Dendritic cell treated with granulocyte-macrophage colony-stimulating factor and Interleukin-4, amounts not matched to agents 40 ng/mL and 50 ng/mL, for 4 days (primary cell): ENCODE results near the gene SIRPB2.

Experiments
- H3K27ac Mint-ChIP-seq: one replicate; pipeline ENCODE4 v1.8.0; 2022; ENCODE audit warnings: mild to moderate bottlenecking, mixed read lengths
- H3K27me3 Mint-ChIP-seq: one replicate; pipeline ENCODE4 v1.8.0; 2022; ENCODE audit warnings: mild to moderate bottlenecking, mixed read lengths
- H3K36me3 Mint-ChIP-seq: one replicate; pipeline ENCODE4 v1.8.0; 2022; ENCODE audit warnings: low read depth, mixed read lengths
- H3K4me1 Mint-ChIP-seq: one replicate; pipeline ENCODE4 v1.8.0; 2022; ENCODE audit warnings: low read depth, mixed read lengths
- H3K4me3 Mint-ChIP-seq: one replicate; pipeline ENCODE4 v1.8.0; 2022; ENCODE audit warnings: mild to moderate bottlenecking, moderate library complexity, mixed read lengths
- H3K9me3 Mint-ChIP-seq: one replicate; pipeline ENCODE4 v1.8.0; 2022; ENCODE audit warnings: mixed read lengths
- intact Hi-C: fragments of 100-400 bp; cut with micrococcal nuclease; formaldehyde crosslinking; loops from one replicate; pipeline ENCODE4 v1.15.0; 2022

SIRPB2 gene

GRCh38 chr20:1462834-1463233, 28.4 kb downstream of the SIRPB2 start:
- no peaks in the 10 kb centered on the region for H3K27me3 Mint-ChIP-seq
- peaks cover 52% of the 10 kb centered on the region for H3K4me1 Mint-ChIP-seq
- H3K27ac Mint-ChIP-seq, result no peak overlapping the region
- H3K4me3 Mint-ChIP-seq, result no peak overlapping the region
- peaks cover 84% of the 10 kb centered on the region for H3K36me3 Mint-ChIP-seq
- H3K9me3 Mint-ChIP-seq, result peaks cover 13% of the 10 kb centered on the region
- intact Hi-C loops, result no loop called here

DNA sequence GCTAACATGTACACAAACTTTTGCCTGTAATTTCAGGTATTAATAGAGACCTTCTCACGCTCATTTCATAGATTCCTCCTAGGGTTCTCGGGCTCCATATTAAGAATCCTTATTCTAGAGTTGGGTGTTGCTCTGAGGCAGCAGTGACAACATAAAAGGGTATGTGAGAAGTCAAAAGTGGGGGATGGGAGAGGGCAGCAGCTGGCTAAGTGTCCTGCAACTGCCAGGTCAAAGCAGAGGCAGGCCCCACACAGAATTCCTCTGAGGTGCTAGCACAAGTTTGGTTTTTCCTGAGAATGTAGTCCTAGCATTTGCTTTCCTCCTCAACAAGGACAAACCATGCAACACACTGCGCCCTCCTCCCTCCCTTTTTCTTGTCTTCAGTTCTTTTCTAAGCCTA, 29.2 kb downstream of the SIRPB2 start:
- Mint-ChIP-seq H3K36me3 (peaks cover 91% of the 10 kb centered on the region), H3K27me3 (no peaks in the 10 kb centered on the region), H3K27ac (no peak overlapping the region), H3K4me1 (peaks cover 44% of the 10 kb centered on the region), H3K9me3 (peaks cover 13% of the 10 kb centered on the region), H3K4me3 (no peak overlapping the region)
- intact Hi-C loops, result no loop called here

DNA sequence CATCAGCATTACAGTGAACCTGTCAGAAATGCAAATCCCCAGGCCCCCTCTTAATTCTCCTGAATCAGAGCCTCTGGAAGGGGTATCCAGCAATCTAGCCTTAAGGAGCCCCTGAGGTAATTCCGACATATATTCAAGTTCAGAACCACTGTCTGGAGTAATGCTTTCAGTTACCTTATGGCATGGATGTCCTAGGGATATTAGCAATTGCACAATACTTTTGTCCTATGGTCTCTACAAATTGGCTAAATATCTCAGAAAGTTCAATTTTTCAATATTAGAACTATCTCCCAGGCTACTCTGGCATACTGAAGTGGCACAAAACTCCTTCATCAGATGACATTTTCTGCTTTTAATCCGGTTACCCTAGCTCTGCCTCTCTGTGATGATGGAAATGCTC, 30.9 kb downstream of the SIRPB2 start:
- H3K4me3 Mint-ChIP-seq, result no peak overlapping the region
- no peak overlapping the region for H3K27ac Mint-ChIP-seq
- peaks cover 91% of the 10 kb centered on the region for H3K36me3 Mint-ChIP-seq
- peaks cover 35% of the 10 kb centered on the region for H3K4me1 Mint-ChIP-seq
- intact Hi-C loops, result no loop called here
- peaks cover 13% of the 10 kb centered on the region for H3K9me3 Mint-ChIP-seq
- no peaks in the 10 kb centered on the region for H3K27me3 Mint-ChIP-seq

DNA sequence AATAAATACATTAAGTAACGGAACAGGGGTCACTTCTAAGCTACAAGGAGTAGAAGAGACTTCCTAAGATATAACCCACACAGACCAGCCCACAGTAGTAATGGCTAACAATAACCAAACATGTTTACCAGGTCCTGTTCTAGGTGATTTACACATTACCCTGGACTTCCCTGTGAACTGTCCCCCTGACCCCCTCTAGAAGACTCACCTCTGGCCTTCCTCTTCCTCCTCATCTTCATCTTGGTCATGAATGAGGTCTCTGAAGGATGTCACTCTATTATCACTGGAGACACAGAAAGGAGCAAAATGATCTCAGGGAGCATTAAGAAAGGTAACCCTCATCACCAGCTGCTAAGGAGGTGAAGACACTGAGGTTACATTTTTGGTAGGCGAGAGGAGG, 33.2 kb downstream of the SIRPB2 start:
- intact Hi-C loops, result no loop called here
- peaks cover 13% of the 10 kb centered on the region for H3K9me3 Mint-ChIP-seq
- H3K36me3 Mint-ChIP-seq, result peaks cover 91% of the 10 kb centered on the region
- H3K27ac Mint-ChIP-seq, result no peak overlapping the region
- no peak overlapping the region for H3K4me3 Mint-ChIP-seq
- H3K4me1 Mint-ChIP-seq, result peaks cover 12% of the 10 kb centered on the region
- H3K27me3 Mint-ChIP-seq, result no peaks in the 10 kb centered on the region

- Mint-ChIP-seq H3K27me3 (no peaks in the 10 kb centered on the region), H3K4me3 (no peak overlapping the region), H3K4me1 (peaks cover 9% of the 10 kb centered on the region), H3K27ac (no peak overlapping the region), H3K9me3 (peaks cover 13% of the 10 kb centered on the region), H3K36me3 (peaks cover 93% of the 10 kb centered on the region)
- intact Hi-C loops, result no loop called here
These were observed 34.9 kb downstream of the SIRPB2 start for GRCh38 chr20:1456300-1456699.

- Mint-ChIP-seq H3K36me3 (peaks cover 97% of the 10 kb centered on the region), H3K9me3 (no peaks in the 10 kb centered on the region), H3K27ac (no peak overlapping the region), H3K4me3 (no peak overlapping the region), H3K4me1 (no peaks in the 10 kb centered on the region), H3K27me3 (no peaks in the 10 kb centered on the region)
- intact Hi-C loops, result no loop called here
These were observed 40.2 kb downstream of the SIRPB2 start for GRCh38 chr20:1450926-1451491.

GRCh38 chr20:1449370-1449769, 41.9 kb downstream of the SIRPB2 start:
- intact Hi-C loops, result no loop called here
- H3K9me3 Mint-ChIP-seq, result no peaks in the 10 kb centered on the region
- no peaks in the 10 kb centered on the region for H3K27me3 Mint-ChIP-seq
- no peaks in the 10 kb centered on the region for H3K4me1 Mint-ChIP-seq
- H3K4me3 Mint-ChIP-seq, result no peak overlapping the region
- peaks cover 97% of the 10 kb centered on the region for H3K36me3 Mint-ChIP-seq
- H3K27ac Mint-ChIP-seq, result no peak overlapping the region

DNA sequence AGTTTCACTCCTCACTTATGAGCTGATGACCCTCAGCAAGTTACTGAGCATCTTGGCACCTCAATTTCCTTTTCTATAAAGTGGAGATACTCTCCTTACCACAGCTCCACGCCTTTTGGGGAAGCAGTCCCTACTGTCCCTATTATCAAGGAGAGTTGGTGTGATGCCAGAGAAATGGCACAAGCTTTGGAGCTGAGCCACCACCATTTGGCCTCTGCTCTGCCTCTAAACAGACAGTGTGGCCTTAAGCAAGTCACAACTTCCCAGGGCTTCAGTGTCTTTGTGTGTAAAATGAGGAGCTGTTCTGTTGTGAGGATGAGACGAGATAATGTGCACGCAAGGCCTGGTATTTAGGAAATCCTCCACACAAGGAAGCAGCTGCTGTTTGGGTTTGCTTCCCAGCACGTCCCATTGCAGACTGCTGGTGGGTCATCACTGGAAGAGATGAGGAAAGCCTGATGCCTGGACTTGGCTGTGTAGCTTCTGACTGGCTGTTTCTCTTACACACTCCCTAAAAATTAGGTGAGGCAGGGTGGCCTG, 43.1 kb downstream of the SIRPB2 start:
- no peak overlapping the region for H3K4me3 Mint-ChIP-seq
- H3K27me3 Mint-ChIP-seq, result no peaks in the 10 kb centered on the region
- intact Hi-C loops, result no loop called here
- H3K9me3 Mint-ChIP-seq, result no peaks in the 10 kb centered on the region
- H3K27ac Mint-ChIP-seq, result no peak overlapping the region
- H3K4me1 Mint-ChIP-seq, result no peaks in the 10 kb centered on the region
- H3K36me3 Mint-ChIP-seq, result peaks cover 97% of the 10 kb centered on the region

- no peaks in the 10 kb centered on the region for H3K4me1 Mint-ChIP-seq
- no peak overlapping the region for H3K27ac Mint-ChIP-seq
- no peaks in the 10 kb centered on the region for H3K27me3 Mint-ChIP-seq
- peaks cover 97% of the 10 kb centered on the region for H3K36me3 Mint-ChIP-seq
- intact Hi-C loops, result no loop called here
- H3K9me3 Mint-ChIP-seq, result no peaks in the 10 kb centered on the region
- no peak overlapping the region for H3K4me3 Mint-ChIP-seq
These were observed 44.7 kb downstream of the SIRPB2 start for GRCh38 chr20:1446536-1446935.

DNA sequence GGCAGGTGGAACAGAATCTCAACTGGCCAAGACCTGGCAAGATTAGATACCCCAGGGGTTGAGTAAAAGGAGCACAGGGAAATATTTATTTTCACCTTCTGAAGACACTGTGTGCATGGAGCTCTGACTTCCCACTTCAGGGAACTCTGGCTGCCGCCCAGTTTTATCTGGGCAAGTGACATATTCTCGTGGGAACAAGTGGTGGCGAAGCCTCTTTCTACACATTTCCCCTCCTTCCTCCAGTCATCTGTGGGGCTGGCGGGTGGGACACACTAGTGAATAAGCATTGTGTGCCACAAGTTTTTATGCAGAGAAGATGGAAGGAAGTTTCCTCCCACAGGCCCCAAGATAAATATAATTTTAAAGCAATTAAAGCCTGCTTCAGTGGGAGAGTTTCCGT, 48.1 kb downstream of the SIRPB2 start:
- peaks cover 90% of the 10 kb centered on the region for H3K36me3 Mint-ChIP-seq
- H3K27me3 Mint-ChIP-seq, result no peaks in the 10 kb centered on the region
- no peaks in the 10 kb centered on the region for H3K9me3 Mint-ChIP-seq
- intact Hi-C loops, result no loop called here
- H3K4me1 Mint-ChIP-seq, result peaks cover 7% of the 10 kb centered on the region
- no peak overlapping the region for H3K4me3 Mint-ChIP-seq
- H3K27ac Mint-ChIP-seq, result no peak overlapping the region

GRCh38 chr20:1442304-1442703, 48.9 kb downstream of the SIRPB2 start:
- Mint-ChIP-seq H3K27me3 (no peaks in the 10 kb centered on the region), H3K4me1 (peaks cover 7% of the 10 kb centered on the region), H3K27ac (no peak overlapping the region), H3K4me3 (no peak overlapping the region), H3K9me3 (no peaks in the 10 kb centered on the region), H3K36me3 (peaks cover 82% of the 10 kb centered on the region)
- intact Hi-C loops, result no loop called here

DNA sequence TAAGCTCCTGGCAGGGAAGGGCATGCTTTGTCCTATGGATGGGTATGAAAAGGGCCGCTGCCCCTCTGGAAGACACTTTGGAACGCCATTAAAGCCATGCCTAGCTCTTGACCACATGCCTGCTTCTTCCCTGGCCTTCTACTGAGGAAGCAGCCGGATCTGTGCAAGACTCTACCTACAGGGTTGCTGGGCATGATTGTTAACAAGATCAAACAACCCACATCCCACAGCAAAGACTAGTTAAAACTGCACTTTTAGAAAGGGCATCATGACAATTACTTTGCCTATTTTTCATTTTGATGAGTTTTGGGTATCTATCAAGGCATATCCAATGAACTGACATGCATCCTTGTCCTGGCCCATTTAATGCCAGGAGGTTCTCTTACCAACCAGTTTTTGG, 50.1 kb downstream of the SIRPB2 start:
- Mint-ChIP-seq H3K4me1 (peaks cover 7% of the 10 kb centered on the region), H3K4me3 (no peak overlapping the region), H3K27me3 (no peaks in the 10 kb centered on the region), H3K36me3 (peaks cover 70% of the 10 kb centered on the region), H3K27ac (no peak overlapping the region), H3K9me3 (no peaks in the 10 kb centered on the region)
- intact Hi-C loops, result no loop called here

DNA sequence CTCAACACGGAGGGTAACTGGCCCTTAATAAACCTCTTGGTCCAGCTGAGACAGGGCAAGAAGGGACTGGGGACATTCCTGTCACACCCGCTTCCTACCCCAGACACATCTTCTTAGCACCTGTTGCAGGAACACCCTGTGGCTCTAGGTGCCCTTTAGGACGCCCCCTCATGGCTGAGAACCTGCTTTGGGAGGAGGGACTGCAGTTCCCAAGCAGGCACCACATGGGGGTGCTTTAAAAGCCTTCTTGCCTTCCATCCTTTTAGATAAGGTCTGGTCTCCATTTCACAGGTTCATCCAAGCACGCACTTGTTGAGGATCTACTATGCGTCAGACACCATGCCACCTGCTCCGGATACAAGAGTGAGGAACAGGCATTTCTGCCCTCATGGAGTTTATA, 51.2 kb downstream of the SIRPB2 start:
- Mint-ChIP-seq H3K4me3 (no peak overlapping the region), H3K27me3 (no peaks in the 10 kb centered on the region), H3K27ac (no peak overlapping the region), H3K4me1 (peaks cover 7% of the 10 kb centered on the region), H3K9me3 (no peaks in the 10 kb centered on the region), H3K36me3 (peaks cover 59% of the 10 kb centered on the region)
- intact Hi-C loops, result no loop called here

DNA sequence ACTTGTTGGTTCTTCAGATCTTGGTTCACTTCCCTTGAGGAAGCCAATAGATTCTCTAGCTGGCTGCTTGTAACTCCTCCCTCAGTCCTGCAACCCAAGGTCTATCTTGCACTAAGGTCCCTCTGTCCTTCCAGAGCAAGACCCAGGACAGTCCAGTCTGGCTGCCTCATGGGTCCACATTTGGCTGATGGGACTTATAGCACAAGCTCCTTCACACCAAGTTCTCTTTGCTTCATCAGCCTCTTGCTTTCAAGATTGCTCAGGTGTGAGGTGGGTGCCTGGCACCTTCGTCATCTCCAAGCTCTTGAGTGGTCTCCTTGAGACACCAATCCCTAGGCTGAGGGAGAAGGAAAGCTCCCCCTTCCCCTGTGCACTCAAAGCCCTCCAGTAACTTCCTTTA, 52.9 kb downstream of the SIRPB2 start:
- intact Hi-C loops, result loop anchor here (5.0 kb wide), 2 partner anchors 46 to 61 kb away; partner anchors contain the start of gene FKBP1A
- Mint-ChIP-seq H3K36me3 (peaks cover 42% of the 10 kb centered on the region), H3K27me3 (no peaks in the 10 kb centered on the region), H3K4me1 (peaks cover 17% of the 10 kb centered on the region), H3K4me3 (no peak overlapping the region), H3K9me3 (no peaks in the 10 kb centered on the region), H3K27ac (no peak overlapping the region)
